Panc1 (cell line): ENCODE data around the gene TMEM247.

Experiments used
- CTCF ChIP-seq: fragments of 450-650 bp; IDR thresholded peaks from 2 replicates; pipeline ENCODE4 v1.5.1; 2017; ENCODE audit warnings: mild to moderate bottlenecking
- POLR2AphosphoS5 ChIP-seq: IDR thresholded peaks from 2 replicates; pipeline ENCODE4 v1.6.1; 2012; ENCODE audit warnings: mild to moderate bottlenecking, low read depth, low read length, moderate library complexity
- REST ChIP-seq, 2 experiments: IDR thresholded peaks; 2 replicates each; pipeline ENCODE4 v1.6.1; 2011 to 2012; ENCODE audit warnings: low read depth in 2 of 2, control low read depth in 1 of 2, low read length in 1 of 2, mild to moderate bottlenecking in 1 of 2, moderate library complexity in 1 of 2; ENCODE audit not compliant: insufficient read depth in 1 of 2
- SIN3A ChIP-seq: IDR thresholded peaks from 2 replicates; pipeline ENCODE4 v1.6.1; 2012; ENCODE audit warnings: low read depth, mild to moderate bottlenecking, low read length, moderate library complexity, borderline replicate concordance; ENCODE audit not compliant: insufficient read depth
- TCF7L2 ChIP-seq: IDR thresholded peaks from 2 replicates; pipeline ENCODE4 v1.6.1; 2011; ENCODE audit warnings: mild to moderate bottlenecking, low read depth, low read length, inconsistent platforms

- no peak for TF ChIP-seq CTCF
- TF ChIP-seq POLR2AphosphoS5 = no peak
- TF ChIP-seq REST (IDR thresholded peaks at IDR 0.05; ENCODE audit: insufficient read depth in 1 of 2, low read depth in 2 of 2, low read length in 1 of 2) = no peak
- no peak for TF ChIP-seq SIN3A
- TF ChIP-seq TCF7L2 = no peak
Measured at GRCh38 chr2:46462936-46463335, 16.4 kb upstream of the TMEM247 start.
